K562 (cell line): ENCODE data around the gene BRINP2. TPM values are rescaled to one million over a fixed set of nuclear protein-coding genes. Genes with fewer than 3 reads are reported as not detected.

Source experiments
- ATAC-seq: fragments of 200-7000 bp; cut with Tn5 transposase; 3 replicates; pipeline ENCODE4 v1.9.1; 2020; ENCODE audit warnings: moderate library complexity
- BruUV-seq: library from RNA; stranded (reverse); fragments of 400-500 nt; replicated peaks from 2 replicates; lab custom pipeline; 2021; lab: Mats Ljungman, UMichigan
- CTCF ChIA-PET: fragments of 300-600 bp; formaldehyde crosslinking; extraction: SDS; loops from one replicate; lab custom pipeline; 2021; ENCODE audit warnings: low intra/inter-chr PET ratio; lab: Yijun Ruan, JAX
- POLR2A ChIA-PET: fragments of 300-600, 350-650 bp; sonication (Branson Sonifier 250); formaldehyde crosslinking; extraction: SDS; loops from one replicate; lab custom pipeline; 2021; ENCODE audit warnings: antibody characterized with exemption, inconsistent platforms; lab: Yijun Ruan, JAX
- DNase-seq, 4 experiments: peaks; one replicate each; pipeline versions ENCODE4 v3.0.0 to v3.0.0-alpha.2; 2011 to 2018; ENCODE audit warnings: low spot score in 3 of 4, mixed read lengths in 3 of 4; ENCODE audit errors: extremely low read depth in 1 of 4
- FAIRE-seq: peaks from 2 replicates; lab custom pipeline; 2011; peaks lifted over from hg19 to GRCh38; lab: Jason Lieb, UNC
- H2AFZ ChIP-seq: 2 replicates; pipeline ENCODE4 v1.6.0; 2011; ENCODE audit warnings: low read depth, low read length, control low read depth, inconsistent platforms
- H3K27ac ChIP-seq: fragments of 200-600 bp; 3 replicates; pipeline ENCODE4 v1.8.0; 2011; ENCODE audit warnings: low read depth, mild to moderate bottlenecking, control low read depth, inconsistent platforms, low read length, moderate library complexity, mixed read lengths; ENCODE audit errors: extremely low read depth
- H3K27me3 ChIP-seq, 2 experiments: fragments of 300-600 bp in 1 of 2; 2 replicates in 1 of 2; 3 replicates in 1 of 2; pipeline versions ENCODE4 v1.6.0 to v1.8.0; 2011; ENCODE audit warnings: inconsistent platforms in 2 of 2, low read length in 2 of 2, mild to moderate bottlenecking in 1 of 2, mixed read lengths in 1 of 2, moderate library complexity in 1 of 2; ENCODE audit not compliant: control insufficient read depth in 2 of 2, insufficient read depth in 2 of 2
- H3K36me3 ChIP-seq: fragments of 300-600 bp; 3 replicates; pipeline ENCODE4 v1.8.0; 2011; ENCODE audit warnings: mild to moderate bottlenecking, low read length, inconsistent platforms; ENCODE audit not compliant: control insufficient read depth, insufficient read depth
- H3K4me1 ChIP-seq, 2 experiments: fragments of 200-600 bp in 1 of 2; replicated peaks in 1 of 2; 2 replicates in 1 of 2; 3 replicates in 1 of 2; pipeline versions ENCODE4 v1.5.1 to v1.8.0; 2011; ENCODE audit warnings: inconsistent platforms in 2 of 2, low read length in 2 of 2, mild to moderate bottlenecking in 1 of 2, mixed read lengths in 1 of 2, moderate library complexity in 1 of 2; ENCODE audit not compliant: control insufficient read depth in 2 of 2, insufficient read depth in 2 of 2
- H3K4me2 ChIP-seq: 2 replicates; pipeline ENCODE4 v1.6.1; 2011; ENCODE audit warnings: low read length, control low read depth, inconsistent platforms, mixed read lengths; ENCODE audit not compliant: insufficient read depth
- H3K4me3 ChIP-seq: fragments of 200-600 bp; sonication (generic), shearing (Covaris generic); 2 replicates; pipeline ENCODE4 v1.5.1; 2016; ENCODE audit warnings: control low read depth, inconsistent platforms
- H3K79me2 ChIP-seq: fragments of 200-600 bp; 3 replicates; pipeline ENCODE4 v1.8.0; 2011; ENCODE audit warnings: low read length, inconsistent platforms; ENCODE audit not compliant: control insufficient read depth, insufficient read depth
- H3K9ac ChIP-seq, 2 experiments: 2 replicates each; pipeline versions ENCODE4 v1.6.0 to v1.6.1; 2011; ENCODE audit warnings: low read depth in 2 of 2, low read length in 2 of 2, control low read depth in 1 of 2, inconsistent platforms in 1 of 2, mild to moderate bottlenecking in 1 of 2, mixed read lengths in 1 of 2; ENCODE audit not compliant: insufficient read depth in 1 of 2
- H3K9me1 ChIP-seq: one replicate; pipeline ENCODE4 v1.6.0; 2011; ENCODE audit warnings: inconsistent platforms, mild to moderate bottlenecking, low read length, moderate library complexity; ENCODE audit not compliant: control insufficient read depth, insufficient read depth
- H3K9me3 ChIP-seq: replicated peaks from 2 replicates; pipeline ENCODE4 v1.5.1; 2011; ENCODE audit warnings: low read depth, low read length, inconsistent platforms; ENCODE audit not compliant: control insufficient read depth, insufficient read depth
- H4K20me1 ChIP-seq: replicated peaks from 2 replicates; pipeline ENCODE4 v1.6.1; 2011; ENCODE audit warnings: low read length, inconsistent platforms, mixed read lengths; ENCODE audit not compliant: control insufficient read depth, insufficient read depth
- TFE3 ChIP-seq: fragments of 450-650 bp; formaldehyde crosslinking; IDR thresholded peaks from 2 replicates; pipeline ENCODE4 v1.4.0; 2020; ENCODE audit warnings: mild to moderate bottlenecking, mixed read lengths
- XRCC5 ChIP-seq: fragments of 200-400 bp; formaldehyde crosslinking; IDR thresholded peaks from 2 replicates; pipeline ENCODE4 v1.6.1; 2017; ENCODE audit warnings: low read depth, mild to moderate bottlenecking, low read length
- WGBS: fragments of 100-300 bp; shearing (Covaris generic); methylation state at CpG from one replicate; pipeline ENCODE4 v1.1.6; 2016; ENCODE audit warnings: low coverage, mixed read lengths; ENCODE audit not compliant: insufficient coverage; ENCODE audit errors: missing lambda C conversion rate; 5-methylcytosine and 5-hydroxymethylcytosine counted together
- in situ Hi-C: fragments of 300-500 bp; cut with MboI; formaldehyde crosslinking; loops from 4 replicates; pipeline ENCODE4 v1.15.0; 2018; ENCODE audit warnings: inconsistent platforms, mixed read lengths
- intact Hi-C: fragments of 100-400 bp; cut with micrococcal nuclease; formaldehyde crosslinking; loops from 2 replicates; pipeline ENCODE4 v1.14.2; 2022
- polyA plus RNA-seq, 8 experiments: library from polyadenylated mRNA; depleted of rRNA in 4 of 8; stranded (reverse) in 5 of 8; unstranded in 3 of 8; fragments of >200 nt; fragmentation: Nextera tagmentation in 2 of 8; fragmentation: Illumina TruSeq in 1 of 8; extraction: Ambion mirVana in 2 of 8; extraction: Trizol in 1 of 8; gene quantifications; 2 replicates each; pipeline versions ENCODE4 v1.2.1 to v1.2.3, GENCODE V29; 2011 to 2014; ENCODE audit warnings: inconsistent platforms in 1 of 8, missing spikeins in 1 of 8
- total RNA-seq, 7 experiments: library from RNA; depleted of rRNA in 6 of 7; stranded (reverse); fragments of >200 nt in 6 of 7; fragmentation: Illumina TruSeq in 2 of 7; extraction: Trizol in 2 of 7; gene quantifications; 2 replicates each; pipeline versions ENCODE4 v1.2.1 to v1.2.3, GENCODE V29; 2011 to 2021; ENCODE audit warnings: low replicate concordance in 1 of 7

The BRINP2 gene
- total and polyA plus RNA-seq, 9 of the 15 experiments (the other 6 are each of a cell fraction or from before 2014, with no cell fraction given), result not detected

DNA sequence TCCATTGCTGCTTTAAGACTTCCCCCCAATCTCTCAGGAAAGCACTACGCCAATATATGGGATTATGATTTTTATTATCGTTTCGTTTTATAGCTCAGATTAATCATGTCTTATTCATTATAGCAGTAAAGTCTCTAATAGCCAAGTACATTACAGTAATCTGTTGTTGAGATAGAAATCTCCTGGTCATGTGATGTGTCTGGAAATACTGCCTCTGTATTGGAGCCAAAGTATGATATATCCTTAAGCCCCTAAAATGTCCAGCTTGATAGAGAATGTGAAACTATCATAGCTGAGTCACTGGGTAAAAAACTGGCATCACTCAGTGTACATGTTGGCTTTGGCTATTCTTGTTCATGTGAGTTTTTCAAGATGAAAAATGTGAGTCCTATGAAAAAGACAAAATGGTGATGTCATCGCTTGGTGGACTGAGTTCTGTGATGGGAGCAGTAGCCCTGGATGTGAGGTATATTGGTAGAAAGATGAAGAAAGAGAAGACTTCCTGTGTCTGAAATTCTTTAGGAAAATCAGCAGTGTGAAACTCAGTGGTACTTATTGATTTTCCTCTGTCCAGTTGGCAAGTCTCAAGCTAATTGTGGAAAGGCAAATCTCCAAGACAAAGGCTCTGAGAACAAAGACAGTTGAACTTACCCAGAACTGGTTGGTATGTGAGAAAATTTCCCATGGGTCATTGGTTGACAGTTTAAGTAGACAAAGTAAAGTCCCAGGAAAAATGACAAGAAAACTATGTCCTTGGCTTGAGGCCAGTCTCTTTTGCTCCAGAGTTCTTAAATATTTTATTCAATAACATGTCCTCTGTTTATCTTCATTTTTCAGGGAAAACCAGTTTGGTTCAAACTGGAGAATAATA, 76.2 kb downstream of the BRINP2 start:
- in situ Hi-C loops, result no loop called here
- no peaks in the 10 kb centered on the region for H3K36me3 ChIP-seq

More for the DNA sequence above, 76.2 kb downstream of the BRINP2 start:
- no peak overlapping the region for H3K4me2 ChIP-seq
- FAIRE-seq (no peak), DNase-seq (no peak), ATAC-seq (no peak)
- intact Hi-C loops, result no loop called here
- no peaks in the 10 kb centered on the region for H4K20me1 ChIP-seq
- TF ChIP-seq TFE3 (CRISPR knock-in tag) (peak; percentile 53; the same call in 1 of the 2 replicates), XRCC5 (no peak)
- no peaks in the 10 kb centered on the region for H3K27me3 ChIP-seq
- no peak overlapping the region for H2AFZ ChIP-seq
- H3K79me2 ChIP-seq, result no peaks in the 10 kb centered on the region
- H3K4me1 ChIP-seq, result no peaks in the 10 kb centered on the region
- H3K9me1 ChIP-seq, result no peaks in the 10 kb centered on the region
- no TSS peak for BruUV-seq
- H3K4me3 ChIP-seq, result no peak overlapping the region
- POLR2A ChIA-PET, result no interaction called here
- H3K9me3 ChIP-seq, result no peaks in the 10 kb centered on the region; the same call in 1 of the 2 replicates
- H3K27ac ChIP-seq, result no peak overlapping the region
- H3K9ac ChIP-seq, result no peak overlapping the region
- WGBS, result 0% methylated on average over 4 of the region's 4 CpGs
- CTCF ChIA-PET, result no interaction called here
